Measurements from ENCODE around the gene ADISSP. TPM values are rescaled to one million over a fixed set of nuclear protein-coding genes. Genes with fewer than 3 reads are reported as not detected.
A peak's percentile ranks its signal among the peaks of the same experiment; 100 is the strongest.

Gene ADISSP
- total and polyA plus RNA-seq, 2 of the 13 experiments (the other 11 are each of a cell fraction or from before 2014, with no cell fraction given): 38.3 to 90.6 TPM

DNA sequence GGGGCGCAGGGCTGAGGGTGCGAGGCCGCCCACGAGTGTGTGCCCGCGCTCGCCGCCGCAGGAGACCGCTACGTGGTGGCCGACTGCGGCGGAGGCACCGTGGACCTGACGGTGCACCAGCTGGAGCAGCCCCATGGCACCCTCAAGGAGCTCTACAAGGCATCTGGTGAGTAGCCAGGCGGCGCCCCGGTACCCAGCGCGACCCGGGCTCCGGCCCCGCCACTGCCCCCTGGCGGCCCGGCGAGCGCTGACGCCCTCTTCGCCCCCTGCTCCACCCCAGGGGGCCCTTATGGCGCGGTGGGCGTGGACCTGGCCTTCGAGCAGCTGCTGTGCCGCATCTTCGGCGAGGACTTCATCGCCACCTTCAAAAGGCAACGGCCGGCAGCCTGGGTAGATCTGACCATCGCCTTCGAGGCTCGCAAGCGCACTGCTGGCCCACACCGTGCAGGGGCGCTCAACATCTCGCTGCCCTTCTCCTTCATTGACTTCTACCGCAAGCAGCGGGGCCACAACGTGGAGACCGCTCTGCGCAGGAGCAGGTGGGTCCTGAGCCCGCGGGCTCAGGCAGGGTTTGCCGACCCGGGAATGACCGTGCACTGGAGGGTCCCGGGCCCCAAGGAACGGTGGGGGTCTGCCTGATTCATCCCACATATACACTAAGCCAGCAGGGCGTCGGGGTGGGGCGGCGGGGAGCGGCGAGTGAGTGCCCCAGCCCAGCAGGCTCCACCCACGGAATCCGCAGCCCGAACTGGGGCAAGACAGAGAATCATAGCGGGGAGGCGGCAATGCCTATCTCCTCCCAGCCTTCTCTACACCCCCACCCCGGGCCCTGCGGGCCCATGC is 17.6 kb downstream of the ADISSP start (continued):
- TF ChIP-seq, protein P1, sequence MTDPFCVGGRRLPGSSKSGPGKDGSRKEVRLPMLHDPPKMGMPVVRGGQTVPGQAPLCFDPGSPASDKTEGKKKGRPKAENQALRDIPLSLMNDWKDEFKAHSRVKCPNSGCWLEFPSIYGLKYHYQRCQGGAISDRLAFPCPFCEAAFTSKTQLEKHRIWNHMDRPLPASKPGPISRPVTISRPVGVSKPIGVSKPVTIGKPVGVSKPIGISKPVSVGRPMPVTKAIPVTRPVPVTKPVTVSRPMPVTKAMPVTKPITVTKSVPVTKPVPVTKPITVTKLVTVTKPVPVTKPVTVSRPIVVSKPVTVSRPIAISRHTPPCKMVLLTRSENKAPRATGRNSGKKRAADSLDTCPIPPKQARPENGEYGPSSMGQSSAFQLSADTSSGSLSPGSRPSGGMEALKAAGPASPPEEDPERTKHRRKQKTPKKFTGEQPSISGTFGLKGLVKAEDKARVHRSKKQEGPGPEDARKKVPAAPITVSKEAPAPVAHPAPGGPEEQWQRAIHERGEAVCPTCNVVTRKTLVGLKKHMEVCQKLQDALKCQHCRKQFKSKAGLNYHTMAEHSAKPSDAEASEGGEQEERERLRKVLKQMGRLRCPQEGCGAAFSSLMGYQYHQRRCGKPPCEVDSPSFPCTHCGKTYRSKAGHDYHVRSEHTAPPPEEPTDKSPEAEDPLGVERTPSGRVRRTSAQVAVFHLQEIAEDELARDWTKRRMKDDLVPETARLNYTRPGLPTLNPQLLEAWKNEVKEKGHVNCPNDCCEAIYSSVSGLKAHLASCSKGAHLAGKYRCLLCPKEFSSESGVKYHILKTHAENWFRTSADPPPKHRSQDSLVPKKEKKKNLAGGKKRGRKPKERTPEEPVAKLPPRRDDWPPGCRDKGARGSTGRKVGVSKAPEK (CRISPR knock-in tag; IDR thresholded peaks at IDR 0.05; ENCODE audit: borderline replicate concordance): no peak
- peak; percentile 79 for TF ChIP-seq YY1 (IDR thresholded peaks at IDR 0.05; ENCODE audit: insufficient read depth, insufficient replicate concordance, low read depth, low read length)
- peak; percentile 68; the same call in 1 of the 2 replicates for TF ChIP-seq ZIK1 (CRISPR knock-in tag; IDR thresholded peaks at IDR 0.05; ENCODE audit: borderline replicate concordance, low read depth)
- TF ChIP-seq ZBTB44 (CRISPR knock-in tag; IDR thresholded peaks at IDR 0.05): no peak; the same call in 1 of the 2 replicates
- TF ChIP-seq, protein P2, sequence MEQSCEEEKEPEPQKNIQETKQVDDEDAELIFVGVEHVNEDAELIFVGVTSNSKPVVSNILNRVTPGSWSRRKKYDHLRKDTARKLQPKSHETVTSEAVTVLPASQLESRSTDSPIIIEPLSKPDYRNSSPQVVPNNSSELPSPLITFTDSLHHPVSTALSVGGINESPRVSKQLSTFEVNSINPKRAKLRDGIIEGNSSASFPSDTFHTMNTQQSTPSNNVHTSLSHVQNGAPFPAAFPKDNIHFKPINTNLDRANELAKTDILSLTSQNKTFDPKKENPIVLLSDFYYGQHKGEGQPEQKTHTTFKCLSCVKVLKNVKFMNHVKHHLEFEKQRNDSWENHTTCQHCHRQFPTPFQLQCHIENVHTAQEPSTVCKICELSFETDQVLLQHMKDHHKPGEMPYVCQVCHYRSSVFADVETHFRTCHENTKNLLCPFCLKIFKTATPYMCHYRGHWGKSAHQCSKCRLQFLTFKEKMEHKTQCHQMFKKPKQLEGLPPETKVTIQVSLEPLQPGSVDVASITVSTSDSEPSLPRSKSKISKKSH (CRISPR knock-in tag; IDR thresholded peaks at IDR 0.05; ENCODE audit: borderline replicate concordance): peak; percentile 51; the same call in 1 of the 2 replicates
- TF ChIP-seq ZNF878 (CRISPR knock-in tag; IDR thresholded peaks at IDR 0.05): no peak
- TF ChIP-seq ADNP (CRISPR knock-in tag; IDR thresholded peaks at IDR 0.05): peak; percentile 8
- peak; percentile 81; the same call in 1 of the 2 replicates for TF ChIP-seq ERF (CRISPR knock-in tag; IDR thresholded peaks at IDR 0.05)
- 0 out of 2 replicates have a peak, but pooled peaks have one; percentile 25 for TF ChIP-seq ZFAT (CRISPR knock-in tag; conservative IDR thresholded peaks at IDR 0.05)
- peak; percentile 31; the same call in 1 of the 2 replicates for TF ChIP-seq FOSL2 (CRISPR knock-in tag; IDR thresholded peaks at IDR 0.05)
- no peak for TF ChIP-seq CBX2 (IDR thresholded peaks at IDR 0.05; ENCODE audit: low read depth, low read length)
- TF ChIP-seq CBX2 (CRISPR knock-in tag; IDR thresholded peaks at IDR 0.05; ENCODE audit: low read depth): peak; percentile 88; the same call in 1 of the 2 replicates
- peak; percentile 75; the same call in 1 of the 2 replicates for TF ChIP-seq NCOA1 (CRISPR knock-in tag; IDR thresholded peaks at IDR 0.05)
- peak; percentile 73 for TF ChIP-seq BORCS8-MEF2B (CRISPR knock-in tag; IDR thresholded peaks at IDR 0.05)

All from HepG2 (cell line).